NCI-H1092 treated with DMSO at 0.1 percent for 48 hours (cell line): ENCODE measurements around the gene D2HGDH.
"Not testable (repeated sequence)": the region's sequence is repeated elsewhere in the genome, so short reads cannot be mapped to it uniquely, and the experiment has no call there.

ENCODE experiments used
- DNase-seq: peaks from one replicate; lab custom pipeline; 2025; lab: John Stamatoyannopoulos, UW

The D2HGDH gene

DNA sequence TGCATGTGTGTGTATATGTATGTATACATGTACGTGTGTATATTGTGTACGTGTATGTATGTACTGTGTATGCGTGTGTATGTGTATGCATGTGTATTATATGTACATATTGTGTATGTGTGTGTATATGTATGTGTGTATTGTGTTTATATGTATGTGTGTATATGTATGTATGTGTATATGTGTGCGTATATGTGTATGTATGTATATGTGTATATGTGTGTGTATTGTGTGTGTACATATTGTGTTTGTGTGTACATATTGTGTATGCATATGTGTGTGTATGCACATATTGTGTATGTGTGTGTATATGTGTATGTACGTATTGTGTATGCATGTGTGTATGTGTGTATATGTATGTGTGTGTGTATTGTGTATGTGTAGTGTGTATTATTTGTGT lies 59.0 kb downstream of the D2HGDH start:
- no peak for DNase-seq

- no peak for DNase-seq
These were observed 59.9 kb downstream of the D2HGDH start for GRCh38 chr2:241794250-241794823.

DNA sequence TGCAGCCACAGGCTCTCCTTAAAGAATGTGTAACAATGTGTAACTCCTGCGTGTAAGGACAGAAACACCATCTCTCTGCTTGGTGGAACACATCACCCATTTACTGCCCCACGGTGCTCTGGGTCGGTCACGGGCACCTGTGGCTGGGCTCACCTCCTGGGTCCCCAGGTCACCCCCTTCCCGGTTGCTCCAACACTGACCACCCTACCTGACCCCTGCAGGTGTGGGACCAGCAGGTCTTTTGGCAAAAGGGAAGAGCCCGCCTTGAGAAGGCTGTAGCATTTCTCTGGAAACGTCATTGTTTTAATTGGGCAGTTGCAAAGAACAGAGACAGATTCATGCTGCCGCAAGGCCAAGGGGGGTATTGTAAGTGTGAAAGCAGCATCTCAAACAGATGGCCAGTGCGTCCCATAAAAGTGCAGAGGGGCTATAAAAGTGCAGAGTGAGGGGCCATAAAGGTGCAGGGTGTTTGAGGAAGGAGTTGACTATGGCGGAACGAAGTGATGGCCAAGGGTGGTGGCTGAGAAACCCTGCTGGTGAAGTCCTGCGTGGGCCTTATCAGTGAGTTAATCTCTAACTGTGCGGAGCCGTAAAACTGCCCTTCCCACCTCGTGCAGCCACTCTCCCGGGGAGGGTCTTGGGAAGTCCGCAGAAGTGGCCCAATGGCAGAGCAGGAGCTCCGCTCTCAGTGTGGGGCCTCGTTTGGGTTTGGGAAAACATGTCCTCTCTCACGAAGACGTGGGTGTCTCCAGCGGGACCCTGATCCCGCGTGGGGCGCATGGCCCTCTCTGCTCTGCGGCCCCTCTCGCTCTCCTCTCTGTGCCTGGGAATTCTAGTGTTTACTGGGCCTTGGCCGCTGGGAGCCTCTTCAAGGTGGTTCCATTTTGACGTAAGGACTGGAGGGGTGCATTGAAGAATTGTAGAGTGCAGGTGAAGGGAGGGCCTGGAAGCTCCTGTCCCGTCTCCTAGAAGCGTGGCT lies 60.9 kb downstream of the D2HGDH start:
- no peak for DNase-seq

DNA sequence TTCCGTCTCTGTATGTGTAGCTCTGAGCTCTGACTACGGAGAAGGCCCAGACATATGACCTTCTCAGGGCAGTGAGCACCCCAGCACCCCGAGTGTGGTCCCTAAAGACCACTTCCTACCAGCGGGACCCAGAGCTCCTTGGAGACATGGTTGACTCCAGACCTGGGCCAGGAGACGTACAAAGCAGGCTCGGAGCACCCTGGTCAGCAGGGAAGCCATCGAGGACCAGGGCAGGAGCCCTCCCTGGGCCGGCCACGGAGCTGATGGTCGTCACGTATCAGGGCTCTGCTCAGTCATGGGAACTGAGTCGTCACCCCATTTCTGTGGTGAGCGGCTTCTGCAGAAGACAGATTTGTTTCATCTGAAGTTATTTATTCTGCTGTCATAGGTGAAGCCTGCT lies 61.8 kb downstream of the D2HGDH start:
- no peak for DNase-seq

DNA sequence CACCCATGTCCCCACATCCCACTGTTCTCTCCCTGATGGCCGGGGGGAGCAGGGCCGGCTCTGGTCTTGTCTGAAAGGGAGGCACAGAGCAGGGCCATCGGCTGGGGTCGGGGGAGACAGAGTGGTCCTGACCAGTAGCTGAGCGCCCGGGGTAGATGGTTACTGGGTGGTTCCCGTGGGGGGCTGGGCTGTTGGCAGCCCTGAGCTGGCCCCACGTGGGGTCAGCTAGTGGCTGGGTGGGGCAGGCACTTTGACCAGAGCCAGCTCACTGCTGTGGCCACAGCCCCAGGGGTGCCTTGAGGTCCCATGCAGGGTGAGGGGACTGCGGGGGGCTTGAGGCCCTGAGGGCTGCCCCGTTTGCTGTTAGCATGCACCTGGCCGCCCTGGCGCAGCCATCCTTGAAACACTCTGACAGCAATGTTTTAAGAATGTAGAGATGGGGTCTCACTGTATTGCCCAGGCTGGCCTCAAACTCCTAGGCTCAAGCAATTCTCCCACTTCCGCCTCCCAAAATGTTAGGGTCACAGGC lies 62.2 kb downstream of the D2HGDH start:
- DNase-seq, result no peak

DNA sequence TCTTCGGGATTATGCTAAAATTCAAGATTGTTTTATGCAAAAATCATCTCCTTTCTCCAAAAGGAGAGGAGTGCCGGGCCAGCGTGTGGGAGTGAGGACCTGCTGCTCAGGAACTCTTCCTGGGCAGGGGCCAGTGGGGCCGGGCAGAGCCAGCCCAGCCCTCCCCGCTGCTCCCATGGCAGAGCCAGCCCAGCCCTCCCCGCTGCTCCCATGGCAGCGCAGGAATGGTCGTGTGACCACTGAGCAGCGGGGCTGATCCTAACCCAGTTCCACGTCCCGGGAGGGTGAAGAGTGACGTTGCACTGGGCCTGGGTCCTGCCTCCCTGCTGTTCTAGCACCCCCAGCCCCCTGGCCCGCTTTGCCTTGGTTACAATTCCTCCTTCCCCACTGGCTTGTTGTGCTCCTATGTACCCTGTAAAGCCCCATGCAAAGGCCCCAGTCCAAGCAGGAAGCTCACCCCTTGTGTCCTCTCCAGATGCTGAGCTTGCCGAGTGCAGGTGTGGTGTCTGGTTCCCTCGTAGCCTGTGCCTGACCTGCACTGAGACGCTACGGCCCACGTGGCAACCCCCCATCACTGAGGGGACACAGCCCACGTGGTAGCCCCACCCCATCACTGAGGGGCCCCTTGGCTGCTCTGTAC lies 63.1 kb downstream of the D2HGDH start:
- no peak for DNase-seq

GRCh38 chr2:241798081-241798630 lies 63.7 kb downstream of the D2HGDH start:
- DNase-seq, result no peak

DNA sequence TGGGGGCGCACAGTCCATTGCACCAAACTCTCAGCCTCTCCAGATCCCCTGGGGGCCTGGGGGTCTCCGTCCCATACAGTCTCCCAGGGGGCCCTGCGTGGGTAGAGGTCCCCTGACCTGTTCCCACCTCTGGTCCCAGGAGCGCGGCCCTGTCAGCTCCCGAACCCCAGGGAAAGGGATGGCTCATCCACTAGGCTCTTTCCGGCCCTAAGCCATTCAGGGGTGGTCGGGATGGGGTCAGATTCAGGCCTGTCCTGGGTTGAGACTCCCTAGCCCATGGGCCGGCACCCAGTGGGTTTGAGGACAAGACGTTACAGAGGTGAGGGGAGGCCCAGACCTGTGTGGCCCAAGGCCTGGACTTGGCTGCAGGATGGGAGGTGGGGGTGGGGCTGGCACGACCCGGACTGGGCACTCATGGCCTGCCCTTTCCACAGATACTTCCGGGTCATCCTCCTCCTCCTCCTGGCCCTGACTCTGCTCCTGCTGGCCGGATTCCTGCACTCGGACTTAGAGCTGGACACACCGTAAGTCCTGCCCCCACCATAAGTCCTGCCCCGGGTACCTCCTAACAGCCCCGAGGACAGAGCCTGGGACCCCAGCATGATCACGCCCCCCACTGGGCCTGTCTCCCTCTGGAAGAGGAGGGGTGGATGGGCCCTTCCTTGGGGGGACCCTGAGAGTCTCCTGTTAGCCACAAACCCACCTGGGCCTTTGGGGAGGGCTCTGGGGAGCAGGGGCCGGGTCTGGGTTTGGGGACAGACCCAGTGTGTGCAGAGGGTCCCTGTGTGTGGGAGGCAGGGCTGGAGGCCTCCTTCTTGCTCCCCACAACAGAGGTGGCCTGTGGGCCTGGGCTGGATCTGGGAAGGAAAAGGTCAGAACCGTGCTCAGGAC lies 64.4 kb downstream of the D2HGDH start:
- DNase-seq, result no peak

GRCh38 chr2:241799522-241800197 lies 65.2 kb downstream of the D2HGDH start:
- no peak for DNase-seq

DNA sequence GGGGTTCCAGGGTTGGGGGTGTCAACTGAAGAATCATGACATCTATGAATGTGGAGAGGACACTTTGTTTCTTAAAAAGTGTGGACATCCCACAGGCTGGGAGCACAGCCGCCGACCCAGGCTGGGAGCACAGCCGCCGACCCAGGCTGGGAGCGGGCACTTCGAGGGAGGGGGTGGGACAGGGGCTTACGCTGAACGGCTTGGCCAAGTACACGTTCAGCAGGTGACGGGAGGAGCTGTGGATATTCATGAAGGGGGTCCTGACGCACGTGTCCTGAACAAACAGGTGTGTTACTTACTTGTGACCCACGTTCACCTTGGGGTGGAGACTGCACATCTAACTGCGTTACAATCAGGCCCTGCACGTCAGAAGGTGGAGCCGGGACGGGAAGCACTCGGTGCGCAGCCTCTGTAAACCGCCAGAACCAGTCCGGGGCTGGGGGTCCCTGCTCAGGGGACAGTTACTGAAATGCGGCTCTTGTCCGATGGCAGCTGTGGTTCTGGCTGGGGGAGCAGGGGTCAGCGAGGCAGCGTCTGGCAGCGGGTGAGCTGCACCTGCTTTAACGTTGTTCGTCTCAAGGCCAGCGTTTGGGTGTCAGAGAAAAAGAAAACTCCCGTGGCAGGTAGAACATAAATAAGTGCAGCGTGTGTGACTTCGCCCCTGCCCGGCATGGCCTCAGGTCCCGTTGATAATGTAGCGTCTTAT lies 65.9 kb downstream of the D2HGDH start:
- not testable (repeated sequence) for DNase-seq

DNA sequence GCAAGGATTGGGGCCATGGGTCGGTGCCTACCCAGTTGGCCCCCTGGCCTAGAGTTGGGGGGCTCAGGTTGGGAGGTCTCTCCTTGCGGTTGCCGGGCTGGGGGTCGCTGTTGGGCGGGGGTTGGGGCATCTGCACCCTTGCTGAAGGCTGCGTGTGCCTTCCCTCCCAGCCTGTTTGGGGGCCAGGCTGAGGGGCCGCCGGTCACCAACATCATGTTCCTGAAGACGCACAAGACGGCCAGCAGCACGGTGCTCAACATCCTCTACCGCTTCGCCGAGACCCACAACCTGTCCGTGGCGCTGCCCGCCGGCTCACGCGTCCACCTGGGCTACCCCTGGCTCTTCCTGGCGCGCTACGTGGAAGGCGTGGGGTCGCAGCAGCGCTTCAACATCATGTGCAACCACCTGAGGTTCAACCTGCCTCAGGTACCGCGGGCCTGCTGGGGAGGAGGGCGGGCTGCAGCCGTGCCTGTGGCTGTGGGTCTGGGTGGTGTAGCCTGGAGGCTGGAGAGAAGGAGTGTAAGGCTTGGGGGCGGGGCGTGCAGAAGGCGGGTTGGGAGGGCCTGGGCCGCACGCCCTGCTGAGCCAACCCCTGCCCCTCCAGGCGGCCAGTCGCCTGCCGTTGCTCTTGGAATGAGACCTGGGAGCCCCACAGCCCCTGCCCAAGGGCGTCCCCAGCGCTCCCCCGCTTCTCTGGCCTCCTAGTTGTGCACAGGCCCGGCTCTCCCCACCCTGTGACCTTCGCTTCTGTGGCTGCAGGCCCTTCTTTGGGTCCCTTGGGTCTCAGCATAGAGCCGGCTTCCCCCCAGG lies 67.4 kb downstream of the D2HGDH start:
- no peak for DNase-seq

DNA sequence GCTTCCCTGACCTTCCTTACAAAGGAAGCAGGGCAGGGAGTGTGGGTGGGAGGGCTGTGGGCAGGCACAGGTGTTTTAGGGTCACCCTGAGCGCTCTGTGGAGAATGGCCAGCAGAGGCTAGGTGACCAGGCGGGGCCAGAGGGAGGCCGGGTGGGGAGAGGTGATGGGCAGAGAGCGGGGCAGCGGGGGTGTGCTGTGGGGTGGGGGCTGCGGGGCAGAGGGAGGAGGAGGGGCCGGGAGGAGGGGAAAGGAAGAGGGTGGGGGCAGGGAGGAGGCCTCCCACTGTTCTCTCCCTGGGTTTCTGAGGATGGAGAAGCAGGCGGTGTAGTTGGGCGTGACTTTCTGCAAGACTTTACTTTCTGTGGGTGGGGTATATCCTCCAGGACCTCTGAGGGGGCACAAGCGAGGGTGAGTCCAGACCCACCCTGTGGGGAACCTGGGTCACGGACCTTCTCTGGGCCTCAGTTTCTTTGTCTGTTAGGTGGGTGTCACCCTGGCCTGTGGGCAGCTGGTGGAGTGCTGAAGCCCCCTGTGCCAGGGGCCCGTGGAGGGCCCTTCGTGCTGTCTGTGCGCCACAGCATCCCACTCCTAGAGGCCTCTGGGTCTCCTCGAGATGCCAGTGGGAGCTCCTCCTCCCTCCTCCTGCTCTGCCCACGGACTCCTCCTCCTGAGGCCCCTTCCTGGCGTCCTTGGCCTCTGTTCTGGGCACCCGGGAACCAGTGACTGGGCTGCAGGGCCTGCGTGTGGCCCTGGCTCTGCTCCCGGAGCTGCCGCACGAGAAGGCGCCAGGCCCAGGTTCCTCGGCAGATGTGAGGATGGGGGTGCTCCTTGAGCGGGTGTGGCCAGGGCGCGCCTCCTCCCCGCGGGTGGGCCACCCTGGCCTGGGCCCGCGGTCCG lies 68.2 kb downstream of the D2HGDH start:
- DNase-seq, result no peak

- DNase-seq, result peak; percentile 38
These were observed 69.2 kb downstream of the D2HGDH start for GRCh38 chr2:241803387-241804325.

- DNase-seq, result no peak
These were observed 70.1 kb downstream of the D2HGDH start for GRCh38 chr2:241804326-241805229.

DNA sequence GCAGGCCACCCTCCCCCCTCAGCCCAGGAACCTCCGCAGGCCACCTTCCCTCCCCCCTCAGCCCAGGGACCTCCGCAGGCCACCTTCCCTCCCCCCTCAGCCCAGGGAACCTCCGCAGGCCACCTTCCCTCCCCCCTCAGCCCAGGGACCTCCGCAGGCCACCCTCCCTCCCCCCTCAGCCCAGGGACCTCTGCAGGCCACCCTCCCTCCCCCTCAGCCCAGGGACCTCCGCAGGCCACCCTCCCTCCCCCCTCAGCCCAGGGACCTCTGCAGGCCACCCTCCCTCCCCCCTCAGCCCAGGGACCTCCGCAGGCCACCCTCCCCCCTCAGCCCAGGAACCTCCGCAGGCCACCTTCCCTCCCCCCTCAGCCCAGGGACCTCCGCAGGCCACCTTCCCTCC lies 71.8 kb downstream of the D2HGDH start:
- DNase-seq, result not testable (repeated sequence)
